HEK293 (cell line): ENCODE results near the gene STARD13.

ENCODE experiments used
- CTCF ChIA-PET: fragments of 350-600 bp; formaldehyde crosslinking; extraction: SDS; loops from one replicate; lab custom pipeline; 2021; ENCODE audit warnings: antibody characterized with exemption; lab: Yijun Ruan, JAX
- POLR2A ChIA-PET: fragments of 300-600 bp; formaldehyde crosslinking; extraction: SDS; loops from one replicate; lab custom pipeline; 2020; ENCODE audit warnings: antibody characterized with exemption, inconsistent platforms; lab: Yijun Ruan, JAX
- H3K27ac ChIP-seq: fragments of 200-500 bp; sonication (Bioruptor generic); 2 replicates; pipeline ENCODE4 v1.5.1; 2014; ENCODE audit warnings: low read depth, low read length, control low read depth, inconsistent platforms; ENCODE audit errors: extremely low read depth
- H3K36me3 ChIP-seq, 2 experiments: fragments of 200-500 bp in 1 of 2; sonication (Bioruptor generic) in 1 of 2; 1 replicate in 1 of 2; 2 replicates in 1 of 2; pipeline ENCODE4 v1.5.1; 2014 to 2017; ENCODE audit warnings: inconsistent platforms in 2 of 2, low read length in 2 of 2; ENCODE audit not compliant: control insufficient read depth in 2 of 2, insufficient read depth in 1 of 2
- H3K4me1 ChIP-seq: fragments of 200-500 bp; sonication (Bioruptor generic); 2 replicates; pipeline ENCODE4 v1.5.1; 2014; ENCODE audit warnings: mild to moderate bottlenecking, low read length, inconsistent platforms; ENCODE audit not compliant: control insufficient read depth, insufficient read depth
- H3K4me3 ChIP-seq: 2 replicates; pipeline ENCODE4 v1.5.1; 2011; ENCODE audit warnings: low read depth, mild to moderate bottlenecking, control low read depth, low read length, moderate library complexity
- H3K9me3 ChIP-seq: fragments of 200-500 bp; sonication (Bioruptor generic); 2 replicates; pipeline ENCODE4 v1.5.1; 2014; ENCODE audit warnings: low read depth, low read length, inconsistent platforms; ENCODE audit not compliant: control insufficient read depth, insufficient read depth
- GLI2 ChIP-seq: fragments of 450-650 bp; formaldehyde crosslinking; IDR thresholded peaks from 2 replicates; pipeline ENCODE4; 2017; ENCODE audit warnings: missing biosample characterization, missing genetic modification characterization, low read depth, borderline replicate concordance
- GLIS1 ChIP-seq: fragments of 450-650 bp; formaldehyde crosslinking; IDR thresholded peaks from 2 replicates; pipeline ENCODE4 v1.5.1; 2016; ENCODE audit warnings: missing biosample characterization, missing genetic modification characterization
- RBAK ChIP-seq: fragments of 450-650 bp; formaldehyde crosslinking; IDR thresholded peaks from 2 replicates; pipeline ENCODE4 v1.5.1; 2016; ENCODE audit warnings: missing biosample characterization, missing genetic modification characterization
- REPIN1 ChIP-seq: fragments of 450-650 bp; formaldehyde crosslinking; IDR thresholded peaks from 2 replicates; pipeline ENCODE4 v1.5.1; 2017; ENCODE audit warnings: missing biosample characterization, missing genetic modification characterization, low read depth
- SP7 ChIP-seq: fragments of 450-650 bp; formaldehyde crosslinking; IDR thresholded peaks from 2 replicates; pipeline ENCODE4 v1.5.1; 2016; ENCODE audit warnings: missing biosample characterization, missing genetic modification characterization
- TCF7L2 ChIP-seq: IDR thresholded peaks from 2 replicates; pipeline ENCODE4 v1.6.1; 2011; ENCODE audit warnings: low read depth, mild to moderate bottlenecking, inconsistent platforms, low read length, moderate library complexity, borderline replicate concordance
- ZBTB11 ChIP-seq: fragments of 450-650 bp; formaldehyde crosslinking; conservative IDR thresholded peaks from 2 replicates; pipeline ENCODE4 v1.5.1; 2016; ENCODE audit warnings: low read depth, missing biosample characterization, missing genetic modification characterization
- ZEB2 ChIP-seq: fragments of 450-650 bp; formaldehyde crosslinking; IDR thresholded peaks from 2 replicates; pipeline ENCODE4 v1.5.1; 2016; ENCODE audit warnings: missing biosample characterization, missing genetic modification characterization
- ZFP37 ChIP-seq: fragments of 450-650 bp; formaldehyde crosslinking; IDR thresholded peaks from 2 replicates; pipeline ENCODE4 v1.5.1; 2016; ENCODE audit warnings: missing biosample characterization, missing genetic modification characterization
- ZNF10 ChIP-seq: fragments of 450-650 bp; formaldehyde crosslinking; IDR thresholded peaks from 2 replicates; pipeline ENCODE4 v1.5.1; 2017; ENCODE audit warnings: missing biosample characterization, missing genetic modification characterization
- ZNF175 ChIP-seq: fragments of 450-650 bp; formaldehyde crosslinking; IDR thresholded peaks from 2 replicates; pipeline ENCODE4 v1.5.1; 2016; ENCODE audit warnings: missing biosample characterization, missing genetic modification characterization
- ZNF211 ChIP-seq: fragments of 450-650 bp; formaldehyde crosslinking; IDR thresholded peaks from 2 replicates; pipeline ENCODE4 v1.5.1; 2016; ENCODE audit warnings: low read depth, missing biosample characterization, missing genetic modification characterization
- ZNF23 ChIP-seq: fragments of 450-650 bp; formaldehyde crosslinking; IDR thresholded peaks from 2 replicates; pipeline ENCODE4 v1.5.1; 2016; ENCODE audit warnings: missing biosample characterization, missing genetic modification characterization, borderline replicate concordance
- ZNF292 ChIP-seq: fragments of 450-650 bp; formaldehyde crosslinking; IDR thresholded peaks from 2 replicates; pipeline ENCODE4 v1.5.1; 2016; ENCODE audit warnings: low read depth, missing biosample characterization, missing genetic modification characterization, borderline replicate concordance
- ZNF324 ChIP-seq: fragments of 450-650 bp; formaldehyde crosslinking; IDR thresholded peaks from 2 replicates; pipeline ENCODE4 v1.5.1; 2016; ENCODE audit warnings: missing biosample characterization, missing genetic modification characterization
- ZNF362 ChIP-seq: fragments of 450-650 bp; formaldehyde crosslinking; IDR thresholded peaks from 2 replicates; pipeline ENCODE4 v1.5.1; 2016; ENCODE audit warnings: missing biosample characterization, missing genetic modification characterization
- ZNF398 ChIP-seq: fragments of 450-650 bp; formaldehyde crosslinking; IDR thresholded peaks from 2 replicates; pipeline ENCODE4 v1.5.1; 2017; ENCODE audit warnings: missing biosample characterization, missing genetic modification characterization
- ZNF488 ChIP-seq: fragments of 450-650 bp; formaldehyde crosslinking; IDR thresholded peaks from 2 replicates; pipeline ENCODE4 v1.5.1; 2016; ENCODE audit warnings: missing biosample characterization, missing genetic modification characterization
- ZNF510 ChIP-seq: fragments of 450-650 bp; formaldehyde crosslinking; IDR thresholded peaks from 2 replicates; pipeline ENCODE4 v1.5.1; 2018; ENCODE audit warnings: mild to moderate bottlenecking, missing genetic modification characterization, missing biosample characterization; ENCODE audit not compliant: insufficient replicate concordance
- ZNF513 ChIP-seq: fragments of 450-650 bp; IDR thresholded peaks from 2 replicates; pipeline ENCODE4 v1.5.1; 2018; ENCODE audit warnings: missing biosample characterization, missing genetic modification characterization
- ZNF548 ChIP-seq: fragments of 450-650 bp; formaldehyde crosslinking; IDR thresholded peaks from 2 replicates; pipeline ENCODE4 v1.5.1; 2016; ENCODE audit warnings: missing biosample characterization, missing genetic modification characterization
- ZNF660 ChIP-seq: fragments of 450-650 bp; IDR thresholded peaks from 2 replicates; pipeline ENCODE4 v1.5.1; 2018; ENCODE audit warnings: missing biosample characterization, mild to moderate bottlenecking, missing genetic modification characterization

Gene STARD13

GRCh38 chr13:33251131-33251661 lies 34.4 kb downstream of the STARD13 start:
- Histone ChIP-seq H3K27ac (no peak overlapping the region), H3K36me3 (no peaks in the 10 kb centered on the region), H3K9me3 (no peaks in the 10 kb centered on the region), H3K4me3 (no peak overlapping the region), H3K4me1 (no peaks in the 10 kb centered on the region)
- ChIA-PET POLR2A (no interaction called here), CTCF (interaction anchor here (1.0 kb wide), 1 partner anchor 26 kb away, joined by 3 read pairs; no protein-coding TSS in a partner anchor)
- TF ChIP-seq REPIN1 (tag by site-specific recombination) (no peak), ZNF660 (no peak), ZEB2 (tag by site-specific recombination) (no peak), RBAK (tag by site-specific recombination) (no peak), SP7 (0 out of 2 replicates have a peak, but pooled peaks have one; percentile 24), ZNF513 (tag by site-specific recombination) (no peak), ZFP37 (tag by site-specific recombination) (no peak), ZNF362 (tag by site-specific recombination) (no peak), ZNF398 (tag by site-specific recombination) (no peak), GLIS1 (tag by site-specific recombination) (0 out of 2 replicates have a peak, but pooled peaks have one; percentile 19), ZNF10 (tag by site-specific recombination) (no peak), ZNF548 (tag by site-specific recombination) (no peak), GLI2 (tag by site-specific recombination) (no peak), ZNF175 (no peak)

GRCh38 chr13:33250609-33251008 lies 34.9 kb downstream of the STARD13 start:
- Histone ChIP-seq H3K4me3 (no peak overlapping the region), H3K4me1 (no peaks in the 10 kb centered on the region), H3K9me3 (no peaks in the 10 kb centered on the region), H3K36me3 (no peaks in the 10 kb centered on the region), H3K27ac (no peak overlapping the region)
- CTCF ChIA-PET, result no interaction called here
- POLR2A ChIA-PET, result no interaction called here
- TF ChIP-seq ZNF324 (tag by site-specific recombination), result no peak
- TF ChIP-seq ZBTB11 (tag by site-specific recombination), result no peak
- no peak for TF ChIP-seq ZNF292 (tag by site-specific recombination)
- no peak for TF ChIP-seq ZNF211 (tag by site-specific recombination)
- TF ChIP-seq ZNF510 (tag by site-specific recombination), result no peak
- no peak for TF ChIP-seq ZNF23
- TF ChIP-seq TCF7L2, result no peak
- no peak for TF ChIP-seq ZNF10 (tag by site-specific recombination)
- no peak for TF ChIP-seq ZNF488 (tag by site-specific recombination)
